Activated CD4-positive, alpha-beta T cell treated with anti-CD3 and anti-CD28 coated beads, Interleukin-2, amount 50 U/mL, for 24 hours (primary cell): Measurements from ENCODE around the gene FPR2.
"Not testable (repeated sequence)": the region's sequence is repeated elsewhere in the genome, so short reads cannot be mapped to it uniquely, and the experiment has no call there.

Source experiments
- DNase-seq, 2 donors: peaks; one replicate each; pipeline ENCODE4 v3.0.0-alpha.2; 2020; ENCODE audit warnings: low read depth in 1 of 2, low spot score in 1 of 2

The FPR2 gene

GRCh38 chr19:51804789-51805188 is 43.8 kb downstream of the FPR2 start:
- not testable (repeated sequence) for DNase-seq

GRCh38 chr19:51805396-51805795 is 44.4 kb downstream of the FPR2 start:
- not testable (repeated sequence) for DNase-seq

GRCh38 chr19:51806571-51806970 is 45.6 kb downstream of the FPR2 start:
- DNase-seq: not testable (repeated sequence)

GRCh38 chr19:51807111-51807701 is 46.2 kb downstream of the FPR2 start:
- no peak for DNase-seq

- DNase-seq: no peak
These were observed 46.9 kb downstream of the FPR2 start for GRCh38 chr19:51807925-51808324.

- no peak for DNase-seq
These were observed 47.5 kb downstream of the FPR2 start for GRCh38 chr19:51808333-51808986.

- no peak for DNase-seq
These were observed 48.8 kb downstream of the FPR2 start for GRCh38 chr19:51809787-51810186.

- DNase-seq: no peak
These were observed 49.2 kb downstream of the FPR2 start for GRCh38 chr19:51810223-51810622.

- DNase-seq: no peak
These were observed 50.4 kb downstream of the FPR2 start for GRCh38 chr19:51811344-51811743.

- DNase-seq: no peak
These were observed 54.1 kb downstream of the FPR2 start for GRCh38 chr19:51815043-51815442.

GRCh38 chr19:51816711-51817110 is 55.7 kb downstream of the FPR2 start:
- no peak for DNase-seq

- no peak for DNase-seq
These were observed 59.0 kb downstream of the FPR2 start for GRCh38 chr19:51820011-51820410.
